HG03521 (cell line): Measurements from ENCODE around the gene UNC79.

Source experiments
- ATAC-seq: cut with Tn5 transposase; IDR thresholded peaks from one replicate; pipeline ENCODE4 v1.9.1; 2021; ENCODE audit warnings: mild to moderate bottlenecking, moderate library complexity; ENCODE audit not compliant: unreplicated experiment

The UNC79 gene

GRCh38 chr14:93723001-93723400 is 292.3 kb downstream of the UNC79 start:
- no peak for ATAC-seq

- no peak for ATAC-seq
Observed at GRCh38 chr14:93725002-93725582, 294.4 kb downstream of the UNC79 start.

- ATAC-seq, result no peak
Observed at GRCh38 chr14:93725993-93726392, 295.3 kb downstream of the UNC79 start.

GRCh38 chr14:93727039-93727740 is 296.5 kb downstream of the UNC79 start:
- ATAC-seq, result no peak

- no peak for ATAC-seq
Observed at GRCh38 chr14:93727917-93728650, 297.3 kb downstream of the UNC79 start.

GRCh38 chr14:93728651-93729016 is 297.9 kb downstream of the UNC79 start:
- ATAC-seq, result no peak

GRCh38 chr14:93729993-93730392 is 299.3 kb downstream of the UNC79 start:
- ATAC-seq, result no peak

GRCh38 chr14:93731753-93732152 is 301.0 kb downstream of the UNC79 start:
- ATAC-seq, result no peak

GRCh38 chr14:93732524-93732923 is 301.8 kb downstream of the UNC79 start:
- no peak for ATAC-seq

GRCh38 chr14:93733231-93733630 is 302.5 kb downstream of the UNC79 start:
- ATAC-seq, result no peak

GRCh38 chr14:93733631-93734030 is 302.9 kb downstream of the UNC79 start:
- ATAC-seq, result no peak

- no peak for ATAC-seq
Observed at GRCh38 chr14:93734086-93734822, 303.5 kb downstream of the UNC79 start.

GRCh38 chr14:93735206-93735605 is 304.5 kb downstream of the UNC79 start:
- no peak for ATAC-seq

GRCh38 chr14:93736378-93737014 is 305.8 kb downstream of the UNC79 start:
- no peak for ATAC-seq

- no peak for ATAC-seq
Observed at GRCh38 chr14:93737634-93738033, 306.9 kb downstream of the UNC79 start.

GRCh38 chr14:93741556-93742230 is 311.0 kb downstream of the UNC79 start:
- ATAC-seq, result no peak

- no peak for ATAC-seq
Observed at GRCh38 chr14:93742761-93743160, 312.0 kb downstream of the UNC79 start.

GRCh38 chr14:93743270-93744060 is 312.7 kb downstream of the UNC79 start:
- no peak for ATAC-seq

GRCh38 chr14:93744176-93744575 is 313.4 kb downstream of the UNC79 start:
- no peak for ATAC-seq

- ATAC-seq, result no peak
Observed at GRCh38 chr14:93744876-93745275, 314.1 kb downstream of the UNC79 start.
